Left ventricle myocardium inferior (tissue), 1 donor: ENCODE data around the gene ELOVL6. TPM values are rescaled to one million over a fixed set of nuclear protein-coding genes. Genes with fewer than 3 reads are reported as not detected.

Experiments
- DNase-seq: peaks from one replicate; pipeline ENCODE4 v3.0.0-alpha.2; 2020
- H3K27ac ChIP-seq: fragments of 200-600 bp; replicated peaks from 2 replicates; pipeline ENCODE4 v1.8.0; 2021
- H3K27me3 ChIP-seq: fragments of 200-600 bp; 2 replicates; pipeline ENCODE4 v1.8.0; 2021; ENCODE audit warnings: low read depth
- H3K36me3 ChIP-seq: fragments of 200-600 bp; 2 replicates; pipeline ENCODE4 v1.8.0; 2021
- H3K4me1 ChIP-seq: fragments of 200-600 bp; 2 replicates; pipeline ENCODE4 v1.8.0; 2021
- H3K4me3 ChIP-seq: fragments of 200-600 bp; 2 replicates; pipeline ENCODE4 v1.8.0; 2021; ENCODE audit warnings: mild to moderate bottlenecking, moderate library complexity
- H3K9me3 ChIP-seq: fragments of 200-600 bp; replicated peaks from 2 replicates; pipeline ENCODE4 v1.8.0; 2021
- intact Hi-C: fragments of 100-400 bp; cut with micrococcal nuclease; formaldehyde crosslinking; loops from one replicate; pipeline ENCODE4 v1.11.0; 2022
- total RNA-seq: library from RNA; stranded (reverse); fragmentation: NEBNext Ultra II Directional; extraction: Animal tissue kit (Norgen Biotek cat#: 25700); gene quantifications from one replicate; pipeline ENCODE4 v1.2.1, GENCODE V29; 2021
- TF ChIP-seq, protein P1 (sequence below): fragments of 200-600 bp; IDR thresholded peaks from 2 replicates; pipeline ENCODE4 v1.8.0; 2021; ENCODE audit warnings: antibody characterized with exemption, mild to moderate bottlenecking, borderline replicate concordance
- donor health status: DM: no; HTN: yes; CAD: no; lungs with severe emphysema.

The ELOVL6 gene
- total RNA-seq, 1 donor from 2014 or later, result 2.6 TPM

DNA sequence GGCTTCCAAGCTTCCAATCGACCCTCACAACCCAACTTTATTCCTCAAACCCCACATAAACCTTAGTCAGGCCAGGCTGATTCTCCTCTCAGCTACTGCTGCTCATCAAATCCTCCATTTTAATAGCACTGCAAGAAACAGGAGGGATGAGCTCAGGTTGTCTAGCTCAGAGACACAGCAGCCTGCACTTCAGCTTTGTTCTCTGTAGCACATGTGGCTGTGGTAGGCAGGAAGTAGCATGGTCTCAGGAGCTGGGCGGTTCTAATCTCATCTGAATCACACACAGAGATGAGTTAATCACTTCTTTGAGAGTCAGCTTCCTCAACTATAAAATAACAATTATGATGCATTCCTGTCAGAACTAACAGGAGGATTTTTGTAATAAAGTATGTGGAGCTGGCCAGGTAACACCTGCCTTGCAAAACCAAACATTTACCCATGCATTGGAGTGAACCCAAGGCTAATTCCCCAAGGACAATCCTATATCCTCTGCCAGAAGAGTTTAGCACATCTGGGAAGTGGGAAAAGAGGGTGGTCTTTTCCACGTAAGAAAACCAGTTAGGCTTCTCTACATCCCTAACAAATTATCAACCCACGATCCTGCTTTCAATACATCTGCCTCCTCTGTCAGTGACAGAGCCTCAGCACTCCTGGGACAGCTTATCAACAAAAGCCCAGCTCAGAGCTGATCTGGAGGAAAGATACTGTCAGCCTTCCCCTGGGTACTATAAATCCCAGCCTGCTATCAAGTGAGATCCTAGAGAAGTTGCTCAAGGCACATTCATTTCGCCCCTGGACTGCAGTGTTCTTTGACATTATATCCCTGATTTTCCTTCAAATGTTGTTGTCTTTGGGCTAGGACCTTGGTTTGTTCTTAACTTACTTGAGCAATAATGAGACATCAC, 32.8 kb downstream of the ELOVL6 start:
- Histone ChIP-seq H3K36me3 (no peaks in the 10 kb centered on the region), H3K27me3 (no peaks in the 10 kb centered on the region), H3K9me3 (no peaks in the 10 kb centered on the region), H3K27ac (no peak overlapping the region), H3K4me3 (no peak overlapping the region), H3K4me1 (no peaks in the 10 kb centered on the region)
- TF ChIP-seq, protein P1, sequence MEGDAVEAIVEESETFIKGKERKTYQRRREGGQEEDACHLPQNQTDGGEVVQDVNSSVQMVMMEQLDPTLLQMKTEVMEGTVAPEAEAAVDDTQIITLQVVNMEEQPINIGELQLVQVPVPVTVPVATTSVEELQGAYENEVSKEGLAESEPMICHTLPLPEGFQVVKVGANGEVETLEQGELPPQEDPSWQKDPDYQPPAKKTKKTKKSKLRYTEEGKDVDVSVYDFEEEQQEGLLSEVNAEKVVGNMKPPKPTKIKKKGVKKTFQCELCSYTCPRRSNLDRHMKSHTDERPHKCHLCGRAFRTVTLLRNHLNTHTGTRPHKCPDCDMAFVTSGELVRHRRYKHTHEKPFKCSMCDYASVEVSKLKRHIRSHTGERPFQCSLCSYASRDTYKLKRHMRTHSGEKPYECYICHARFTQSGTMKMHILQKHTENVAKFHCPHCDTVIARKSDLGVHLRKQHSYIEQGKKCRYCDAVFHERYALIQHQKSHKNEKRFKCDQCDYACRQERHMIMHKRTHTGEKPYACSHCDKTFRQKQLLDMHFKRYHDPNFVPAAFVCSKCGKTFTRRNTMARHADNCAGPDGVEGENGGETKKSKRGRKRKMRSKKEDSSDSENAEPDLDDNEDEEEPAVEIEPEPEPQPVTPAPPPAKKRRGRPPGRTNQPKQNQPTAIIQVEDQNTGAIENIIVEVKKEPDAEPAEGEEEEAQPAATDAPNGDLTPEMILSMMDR, result no peak
- intact Hi-C loops, result no loop called here
- no peak for DNase-seq

DNA sequence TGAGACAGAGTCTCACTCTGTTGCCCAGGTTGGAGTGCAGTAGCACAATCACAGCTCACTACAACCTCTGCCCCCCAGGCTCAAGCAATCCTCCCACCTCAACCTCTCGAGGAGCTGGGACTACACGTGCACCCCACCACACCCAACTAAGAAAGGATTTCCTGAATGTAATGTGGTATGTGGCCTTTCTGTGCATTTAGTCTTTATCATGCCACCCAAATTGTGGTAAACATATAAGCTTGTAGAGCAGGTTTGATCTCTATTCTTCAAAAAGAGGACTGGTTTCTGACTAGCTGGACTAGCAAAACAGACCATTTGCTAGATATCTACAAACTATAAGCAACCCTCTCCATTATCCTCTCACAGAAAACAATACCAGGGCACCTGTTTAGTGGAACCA, 33.6 kb downstream of the ELOVL6 start:
- Histone ChIP-seq H3K4me1 (no peaks in the 10 kb centered on the region), H3K9me3 (no peaks in the 10 kb centered on the region), H3K36me3 (no peaks in the 10 kb centered on the region), H3K4me3 (no peak overlapping the region), H3K27ac (no peak overlapping the region), H3K27me3 (no peaks in the 10 kb centered on the region)
- no peak for DNase-seq
- intact Hi-C loops, result no loop called here
- TF ChIP-seq, protein P1, result no peak

DNA sequence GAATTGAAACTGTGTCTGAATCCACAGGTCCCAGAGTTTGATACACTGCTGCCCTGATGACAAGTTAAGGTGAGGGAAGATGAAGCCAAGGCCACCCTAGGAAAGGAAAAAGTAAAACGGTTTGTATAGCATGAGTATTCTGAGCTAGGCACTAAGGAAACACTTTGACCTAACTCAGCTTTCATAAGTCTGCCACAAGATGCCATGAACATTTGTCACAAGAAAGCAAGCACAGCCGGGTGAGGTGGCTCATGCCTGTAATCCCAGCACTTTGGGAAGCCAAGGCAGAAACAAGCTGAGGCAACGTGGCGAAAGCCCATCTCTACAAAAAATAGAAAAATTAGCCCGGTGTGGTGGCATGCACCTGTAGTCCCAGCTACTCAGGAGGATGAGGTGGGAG, 34.2 kb downstream of the ELOVL6 start:
- intact Hi-C loops, result no loop called here
- H3K4me1 ChIP-seq, result no peaks in the 10 kb centered on the region
- no peak overlapping the region for H3K4me3 ChIP-seq
- no peak overlapping the region for H3K27ac ChIP-seq
- H3K9me3 ChIP-seq, result no peaks in the 10 kb centered on the region
- H3K27me3 ChIP-seq, result no peaks in the 10 kb centered on the region
- no peaks in the 10 kb centered on the region for H3K36me3 ChIP-seq
- TF ChIP-seq, protein P1, result no peak
- DNase-seq, result no peak

DNA sequence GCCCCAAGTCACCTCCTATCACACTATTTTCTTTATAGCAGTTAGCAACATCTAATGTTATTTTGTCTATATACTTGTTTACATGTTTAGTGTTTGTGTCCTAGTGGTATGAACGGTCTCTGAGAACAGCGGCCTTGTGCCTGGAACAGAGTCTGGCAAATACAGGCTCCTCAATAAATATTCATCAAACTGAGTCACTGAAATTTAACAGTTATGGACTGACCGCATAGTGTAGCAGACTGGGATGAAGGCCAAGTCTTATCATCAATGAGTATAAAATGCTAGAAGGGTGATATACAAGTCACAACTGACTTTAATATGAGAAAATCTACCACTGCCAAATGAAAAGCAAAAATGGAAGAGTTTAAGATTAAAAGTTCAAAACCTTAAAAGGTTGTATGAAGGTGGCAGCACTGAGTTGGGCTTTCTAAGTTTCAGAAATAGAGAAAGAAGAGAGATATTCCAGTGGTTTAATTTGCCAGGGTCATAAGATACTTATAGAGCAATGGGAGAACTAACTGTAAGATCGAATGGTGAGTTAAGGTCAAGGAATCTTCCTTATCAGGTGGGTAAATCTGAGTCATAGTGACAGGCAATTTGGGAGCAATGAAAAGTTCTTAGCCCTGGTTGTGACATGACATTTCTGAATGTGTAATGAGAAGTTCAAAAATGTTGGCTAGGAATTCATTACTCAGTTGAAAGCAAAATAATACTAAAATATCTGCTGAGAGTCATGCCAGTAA, 34.9 kb downstream of the ELOVL6 start:
- Histone ChIP-seq H3K4me3 (no peak overlapping the region), H3K9me3 (no peaks in the 10 kb centered on the region), H3K4me1 (no peaks in the 10 kb centered on the region), H3K36me3 (no peaks in the 10 kb centered on the region), H3K27ac (no peak overlapping the region), H3K27me3 (no peaks in the 10 kb centered on the region)
- intact Hi-C loops, result no loop called here
- TF ChIP-seq, protein P1, result no peak
- no peak for DNase-seq

DNA sequence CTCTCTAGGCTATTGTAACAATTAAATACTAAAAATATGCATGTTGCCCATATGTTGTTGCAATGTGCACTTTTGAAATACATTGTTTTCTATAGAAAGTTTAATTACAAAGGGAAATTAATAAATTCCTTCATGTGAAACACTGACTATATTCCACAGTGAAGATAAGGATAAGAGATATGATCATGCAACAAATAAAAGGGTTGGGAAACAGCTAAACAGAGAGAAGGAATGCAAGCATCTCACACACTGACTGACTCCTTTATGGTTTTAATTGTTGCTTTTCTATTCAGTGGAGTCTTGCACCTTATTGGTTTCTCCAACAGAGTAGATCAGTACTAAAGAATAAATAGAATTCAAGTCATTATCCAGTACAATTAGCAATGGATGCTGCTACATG, 37.8 kb downstream of the ELOVL6 start:
- H3K27ac ChIP-seq, result no peak overlapping the region
- H3K4me3 ChIP-seq, result no peak overlapping the region
- no peaks in the 10 kb centered on the region for H3K27me3 ChIP-seq
- no peaks in the 10 kb centered on the region for H3K4me1 ChIP-seq
- H3K9me3 ChIP-seq, result no peaks in the 10 kb centered on the region
- H3K36me3 ChIP-seq, result no peaks in the 10 kb centered on the region
- DNase-seq, result no peak
- TF ChIP-seq, protein P1, result no peak
- intact Hi-C loops, result no loop called here
